Melanocyte of skin (primary cell): Measurements from ENCODE around the gene TBC1D2. TPM values are rescaled to one million over a fixed set of nuclear protein-coding genes. Genes with fewer than 3 reads are reported as not detected.

Experiments
- small RNA-seq, 2 donors: library from RNA; depleted of rRNA; stranded (forward); fragments of <200 nt; gene quantifications; one replicate each; pipeline ENCODE3, GENCODE V24; 2012
- total RNA-seq, 2 donors: library from RNA; depleted of rRNA; stranded (reverse); fragments of >200 nt; gene quantifications; 2 replicates each; pipeline ENCODE4 v1.2.3, GENCODE V29; 2012

Gene TBC1D2, protein sequence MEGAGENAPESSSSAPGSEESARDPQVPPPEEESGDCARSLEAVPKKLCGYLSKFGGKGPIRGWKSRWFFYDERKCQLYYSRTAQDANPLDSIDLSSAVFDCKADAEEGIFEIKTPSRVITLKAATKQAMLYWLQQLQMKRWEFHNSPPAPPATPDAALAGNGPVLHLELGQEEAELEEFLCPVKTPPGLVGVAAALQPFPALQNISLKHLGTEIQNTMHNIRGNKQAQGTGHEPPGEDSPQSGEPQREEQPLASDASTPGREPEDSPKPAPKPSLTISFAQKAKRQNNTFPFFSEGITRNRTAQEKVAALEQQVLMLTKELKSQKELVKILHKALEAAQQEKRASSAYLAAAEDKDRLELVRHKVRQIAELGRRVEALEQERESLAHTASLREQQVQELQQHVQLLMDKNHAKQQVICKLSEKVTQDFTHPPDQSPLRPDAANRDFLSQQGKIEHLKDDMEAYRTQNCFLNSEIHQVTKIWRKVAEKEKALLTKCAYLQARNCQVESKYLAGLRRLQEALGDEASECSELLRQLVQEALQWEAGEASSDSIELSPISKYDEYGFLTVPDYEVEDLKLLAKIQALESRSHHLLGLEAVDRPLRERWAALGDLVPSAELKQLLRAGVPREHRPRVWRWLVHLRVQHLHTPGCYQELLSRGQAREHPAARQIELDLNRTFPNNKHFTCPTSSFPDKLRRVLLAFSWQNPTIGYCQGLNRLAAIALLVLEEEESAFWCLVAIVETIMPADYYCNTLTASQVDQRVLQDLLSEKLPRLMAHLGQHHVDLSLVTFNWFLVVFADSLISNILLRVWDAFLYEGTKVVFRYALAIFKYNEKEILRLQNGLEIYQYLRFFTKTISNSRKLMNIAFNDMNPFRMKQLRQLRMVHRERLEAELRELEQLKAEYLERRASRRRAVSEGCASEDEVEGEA
- 1 to 10 TPM; 3.0 to 4.5 TPM for total RNA-seq

DNA sequence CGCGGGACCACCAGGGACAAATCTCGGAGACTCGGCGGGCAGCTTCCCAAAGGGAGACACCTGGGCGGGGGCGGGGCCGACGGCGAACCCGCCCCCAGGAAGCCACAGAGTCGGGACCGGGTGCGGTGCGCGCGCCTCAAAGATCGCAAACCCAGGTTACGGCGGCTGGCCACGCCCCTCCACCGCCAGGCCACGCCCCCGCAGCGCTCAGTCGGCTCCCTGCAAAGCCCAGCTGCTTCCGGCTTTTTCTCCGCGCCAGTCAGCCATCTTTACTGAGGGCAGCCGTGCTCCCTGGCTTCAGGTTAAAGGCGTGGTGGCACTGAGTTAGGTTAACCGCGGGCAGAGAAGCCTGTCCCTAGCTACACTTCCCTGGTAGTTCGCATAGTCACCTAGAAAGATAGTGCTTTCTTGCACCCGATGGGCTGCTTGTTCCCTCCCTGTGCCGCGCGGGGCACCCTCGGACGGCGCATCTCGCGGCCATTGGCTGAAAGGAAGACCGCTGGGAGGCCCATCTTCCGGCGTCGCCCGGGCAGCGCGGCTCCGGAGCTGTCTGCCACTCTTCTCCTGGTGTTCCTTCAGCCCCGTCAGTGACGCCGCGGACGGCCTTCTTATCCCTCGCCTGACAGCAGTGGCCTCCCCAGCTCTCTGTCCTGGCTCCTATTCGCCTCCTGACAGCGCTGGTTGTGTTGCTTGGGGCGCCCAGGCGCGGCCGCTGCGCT is at the start of gene TBC1D2:
TBC1D2 (minus strand) TSS at position 72 of the 719 bp plus-strand sequence. CDS start 108 bp downstream, outside the sequence.

DNA sequence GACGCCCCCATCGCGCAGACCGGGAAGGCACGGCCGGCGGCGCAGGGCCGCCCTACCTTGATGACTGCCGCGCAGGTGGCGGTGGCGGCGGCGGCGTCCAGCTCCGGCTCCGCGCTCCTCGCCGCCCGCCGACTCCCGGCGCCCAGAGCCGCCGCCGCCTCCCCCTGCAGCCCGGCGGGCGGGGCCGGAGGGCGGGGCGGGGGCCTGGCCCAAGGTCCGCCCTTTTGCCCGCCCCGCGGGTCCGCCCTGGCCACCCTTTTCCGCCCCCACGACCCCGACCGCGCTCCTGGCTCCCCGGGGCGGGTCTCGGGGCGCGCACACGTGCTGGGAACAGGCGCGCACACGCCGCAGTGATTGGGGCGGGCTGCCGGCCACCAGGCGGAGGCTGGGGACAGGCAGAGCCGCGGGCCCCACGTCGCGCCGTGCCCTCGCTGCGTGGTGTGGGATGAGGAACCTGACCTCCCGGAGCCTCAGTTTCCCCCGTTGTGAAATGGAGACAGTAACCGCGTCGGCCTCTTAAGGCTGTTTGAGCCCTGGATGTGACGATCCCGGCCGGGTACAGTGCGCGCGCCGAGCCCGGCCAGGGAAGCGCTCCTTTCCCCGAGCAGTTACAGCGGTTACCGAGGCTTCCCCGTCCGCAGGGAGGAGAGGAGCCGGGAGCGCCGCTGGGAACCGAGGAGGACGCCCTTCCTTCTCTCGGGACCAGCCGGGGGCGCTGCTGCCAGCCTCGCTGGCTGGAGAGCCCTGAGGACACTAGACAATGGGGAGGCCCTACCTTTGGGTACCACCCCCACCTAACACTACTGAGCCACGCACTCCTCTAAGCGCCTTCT is 62.7 kb downstream of the TBC1D2 start, which contains the start of gene CORO2A:
CORO2A (minus strand) TSS at position 135 of the 833 bp plus-strand sequence. CDS start 34,977 bp downstream, outside the sequence.

Small RNA genes lying within 50 kb of the gene (small RNA-seq; reads per million reads assigned to genes)
- gene MIR6854, result 0 reads per million in 2 donors

Other genes with a start within 250 kb of the TBC1D2 start
- gene NANS, start 198.9 kb downstream of the TBC1D2 start, total RNA-seq, result 100 to 1,000 TPM; 113 to 117 TPM
- gene TRIM14, start 136.4 kb downstream of the TBC1D2 start, total RNA-seq, result 10 to 100 TPM; 54.0 to 72.3 TPM
- 1 to 10 TPM; 4.5 to 4.7 TPM for gene CORO2A, start 63.0 kb downstream of the TBC1D2 start, total RNA-seq